A549 (cell line): ENCODE results near the gene GNL2. TPM values are rescaled to one million over a fixed set of nuclear protein-coding genes. Genes with fewer than 3 reads are reported as not detected.

Experiments
- ATAC-seq, 2 experiments: fragments of 200-7000 bp in 1 of 2; fragments of >200 bp in 1 of 2; cut with Nextera tagmentation in 1 of 2; cut with Tn5 transposase in 1 of 2; 3 replicates each; pipeline versions ENCODE4 v1.8.0 to v1.9.1; 2018 to 2020; ENCODE audit warnings: mild to moderate bottlenecking in 1 of 2, moderate library complexity in 1 of 2
- CTCF ChIA-PET: fragments of 300-600 bp; sonication (Branson Sonifier 250); formaldehyde crosslinking; extraction: SDS; loops from one replicate; lab custom pipeline; 2021; ENCODE audit warnings: antibody characterized with exemption, inconsistent platforms; lab: Yijun Ruan, JAX
- POLR2A ChIA-PET: fragments of 350-600 bp; formaldehyde crosslinking; extraction: SDS; loops from one replicate; lab custom pipeline; 2021; ENCODE audit warnings: antibody characterized with exemption, inconsistent platforms; lab: Yijun Ruan, JAX
- DNase-seq, 2 experiments: peaks; one replicate each; pipeline versions ENCODE4 v3.0.0 to v3.0.0-alpha.2; 2011 to 2016; ENCODE audit warnings: low read depth in 1 of 2, low spot score in 1 of 2
- FAIRE-seq: peaks from 2 replicates; lab custom pipeline; 2011; peaks lifted over from hg19 to GRCh38; lab: Jason Lieb, UNC
- H3K27ac ChIP-seq, 2 experiments: fragments of >200 bp; sonication (Bioruptor Twin); formaldehyde crosslinking; 3 replicates each; pipeline ENCODE4 v1.5.1; 2016 to 2017
- H3K4me1 ChIP-seq: fragments of >200 bp; sonication (Bioruptor Twin); formaldehyde crosslinking; 3 replicates; pipeline ENCODE4 v1.6.1; 2016
- H3K4me2 ChIP-seq: fragments of >200 bp; sonication (Bioruptor Twin); formaldehyde crosslinking; 3 replicates; pipeline ENCODE4 v1.6.1; 2016
- H3K4me3 ChIP-seq: fragments of >200 bp; sonication (Bioruptor Twin); formaldehyde crosslinking; 3 replicates; pipeline ENCODE4 v1.5.1; 2016
- H3K9me3 ChIP-seq: fragments of >200 bp; sonication (Bioruptor Twin); formaldehyde crosslinking; 3 replicates; pipeline ENCODE4 v1.6.1; 2016
- BCL3 ChIP-seq: fragments of >200 bp; sonication (Bioruptor Twin); formaldehyde crosslinking; IDR thresholded peaks from 3 replicates; pipeline ENCODE4 v1.6.1; 2016
- BHLHE40 ChIP-seq: IDR thresholded peaks from 2 replicates; pipeline ENCODE4 v1.6.1; 2012; ENCODE audit warnings: low read depth, low read length, inconsistent platforms
- CBX2 ChIP-seq: fragments of 200-600 bp; sonication (generic); IDR thresholded peaks from 2 replicates; pipeline ENCODE4 v1.6.1; 2016; ENCODE audit warnings: low read depth, mild to moderate bottlenecking, borderline replicate concordance
- CEBPB ChIP-seq, 2 experiments: fragments of >200 bp in 1 of 2; sonication (Bioruptor Twin) in 1 of 2; formaldehyde crosslinking in 1 of 2; IDR thresholded peaks; 2 replicates each; pipeline ENCODE4 v1.6.1; 2012 to 2016
- CHD4 ChIP-seq: fragments of 200-600 bp; sonication (generic); IDR thresholded peaks from 2 replicates; pipeline ENCODE4 v1.6.1; 2016; ENCODE audit warnings: antibody characterized with exemption, mild to moderate bottlenecking, borderline replicate concordance
- E2F6 ChIP-seq: IDR thresholded peaks from 2 replicates; pipeline ENCODE4 v1.6.1; 2012; ENCODE audit warnings: low read depth, borderline replicate concordance
- EHMT2 ChIP-seq: fragments of 200-600 bp; sonication (generic); IDR thresholded peaks from 2 replicates; pipeline ENCODE4 v1.6.1; 2016; ENCODE audit warnings: antibody characterized with exemption, low read depth, mild to moderate bottlenecking, moderate library complexity
- EP300 ChIP-seq, 2 experiments: fragments of >200 bp; sonication (Bioruptor Twin); formaldehyde crosslinking; IDR thresholded peaks; 2 replicates in 1 of 2; 3 replicates in 1 of 2; pipeline ENCODE4 v1.6.1; 2016 to 2017
- ESRRA ChIP-seq: fragments of 150-350 bp; IDR thresholded peaks from 2 replicates; pipeline ENCODE4 v1.6.1; 2014; ENCODE audit warnings: mild to moderate bottlenecking, low read length, borderline replicate concordance
- GATA3 ChIP-seq: IDR thresholded peaks from 2 replicates; pipeline ENCODE4 v1.6.1; 2012; ENCODE audit warnings: borderline replicate concordance
- HEYL ChIP-seq: fragments of 250-450 bp; sonication (Bioruptor Pico); IDR thresholded peaks from 2 replicates; pipeline ENCODE4 v1.8.0; 2021; ENCODE audit warnings: mild to moderate bottlenecking, moderate library complexity
- HMGXB4 ChIP-seq: fragments of 250-450 bp; sonication (Bioruptor Pico); IDR thresholded peaks from 2 replicates; pipeline ENCODE4 v1.5.0; 2021; ENCODE audit warnings: mild to moderate bottlenecking, moderate library complexity, borderline replicate concordance
- HOXB13 ChIP-seq: fragments of 250-450 bp; sonication (Bioruptor Pico); IDR thresholded peaks from 2 replicates; pipeline ENCODE4 v1.5.0; 2020; ENCODE audit warnings: low read depth, mild to moderate bottlenecking, moderate library complexity
- HOXB5 ChIP-seq: fragments of 250-450 bp; sonication (Bioruptor Pico); IDR thresholded peaks from 2 replicates; pipeline ENCODE4 v1.5.0; 2020; ENCODE audit warnings: mild to moderate bottlenecking, moderate library complexity
- JUN ChIP-seq, 2 experiments: fragments of >200 bp; sonication (Bioruptor Twin); formaldehyde crosslinking; IDR thresholded peaks; 2 replicates in 1 of 2; 3 replicates in 1 of 2; pipeline ENCODE4 v1.6.1; 2016 to 2017
- MYC ChIP-seq: IDR thresholded peaks from 2 replicates; pipeline ENCODE4 v1.6.1; 2012; ENCODE audit warnings: mild to moderate bottlenecking, inconsistent platforms, low read length, improper control_type of control experiment, borderline replicate concordance
- NFE2L2 ChIP-seq: fragments of 150-350 bp; conservative IDR thresholded peaks from 2 replicates; pipeline ENCODE4 v1.6.1; 2014; ENCODE audit warnings: low read length
- REST ChIP-seq: fragments of 200-600 bp; sonication (generic); IDR thresholded peaks from 2 replicates; pipeline ENCODE4 v1.6.1; 2016; ENCODE audit warnings: antibody characterized with exemption, mild to moderate bottlenecking, moderate library complexity
- RFX5 ChIP-seq: fragments of 450-650 bp; IDR thresholded peaks from 2 replicates; pipeline ENCODE4 v1.7.1; 2014; ENCODE audit warnings: antibody characterized with exemption, mild to moderate bottlenecking, moderate library complexity
- SREBF2 ChIP-seq: fragments of 450-650 bp; IDR thresholded peaks from 2 replicates; pipeline ENCODE4 v1.6.1; 2014; ENCODE audit warnings: mild to moderate bottlenecking, moderate library complexity
- TFCP2L1 ChIP-seq: fragments of 250-450 bp; sonication (Bioruptor Pico); IDR thresholded peaks from 2 replicates; pipeline ENCODE4 v1.5.0; 2021; ENCODE audit warnings: mild to moderate bottlenecking
- ZNF302 ChIP-seq: fragments of 250-450 bp; sonication (Bioruptor Pico); IDR thresholded peaks from 2 replicates; pipeline ENCODE4 v1.9.0; 2021; ENCODE audit warnings: inconsistent platforms, mild to moderate bottlenecking, moderate library complexity
- WGBS: methylation state at CpG from one replicate; pipeline ENCODE4 v1.1.6; 2017; ENCODE audit errors: missing lambda C conversion rate; 5-methylcytosine and 5-hydroxymethylcytosine counted together
- polyA plus RNA-seq, 4 experiments: library from polyadenylated mRNA; depleted of rRNA in 3 of 4; stranded (reverse); fragments of >200 nt; fragmentation: RNase III in 1 of 4; extraction: RNeasy Plus Mini Kit Qiagen cat#74134 plus additional on column Dnase treatment in 1 of 4; gene quantifications; 2 replicates in 3 of 4; 3 replicates in 1 of 4; pipeline ENCODE4 v1.2.3, GENCODE V29; 2011 to 2017

The GNL2 gene
- polyA plus RNA-seq, 2 of the 4 experiments (the other 2 are of a cell fraction), result 50.1 to 69.2 TPM

- ChIA-PET POLR2A (no interaction called here), CTCF (no interaction called here)
- FAIRE-seq (no peak), DNase-seq (no peak), ATAC-seq (no peak)
- Histone ChIP-seq H3K9me3 (0 out of 3 replicates have a peak, but pooled peaks cover under 1% of the 10 kb centered on the region), H3K27ac (no peak overlapping the region), H3K4me3 (no peak overlapping the region), H3K4me1 (peaks cover 16% of the 10 kb centered on the region; the same call in 2 of the 3 replicates), H3K4me2 (no peak overlapping the region)
- 89% methylated on average over 6 of the region's 6 CpGs for WGBS
- no peak for TF ChIP-seq BCL3
- no peak for TF ChIP-seq MYC
- no peak for TF ChIP-seq JUN (IDR thresholded peaks at IDR 0.05)
- TF ChIP-seq REST, result no peak
- TF ChIP-seq NFE2L2, result no peak
- no peak for TF ChIP-seq RFX5
- no peak for TF ChIP-seq ZNF302
- TF ChIP-seq TFCP2L1 (CRISPR knock-in tag), result no peak
- no peak for TF ChIP-seq EHMT2
Observed at GRCh38 chr1:37549341-37549740, 46.4 kb downstream of the GNL2 start.

- ChIA-PET POLR2A (no interaction called here), CTCF (interaction anchor here (0.7 to 0.8 kb wide), 2 partner anchors 36 to 57 kb away, joined by 3 read pairs; no protein-coding TSS in a partner anchor)
- WGBS, result 93% methylated on average over 5 of the region's 5 CpGs
- Histone ChIP-seq H3K9me3 (no peaks in the 10 kb centered on the region), H3K4me3 (no peak overlapping the region), H3K4me1 (peaks cover 3% of the 10 kb centered on the region; the same call in 1 of the 3 replicates), H3K4me2 (no peak overlapping the region), H3K27ac (no peak overlapping the region)
- DNase-seq (no peak), ATAC-seq (no peak), FAIRE-seq (no peak)
- TF ChIP-seq CEBPB (IDR thresholded peaks at IDR 0.05), result peak in 1 of 2 experiments; percentile 51; a peak in 1 of 4 replicates
- TF ChIP-seq REST, result no peak
Observed at GRCh38 chr1:37545019-37545418, 50.7 kb downstream of the GNL2 start.

GRCh38 chr1:37544530-37544929, 51.2 kb downstream of the GNL2 start:
- no peaks in the 10 kb centered on the region for H3K9me3 ChIP-seq
- FAIRE-seq, result no peak
- no peak for ATAC-seq
- TF ChIP-seq EP300 (IDR thresholded peaks at IDR 0.05) (no peak), SREBF2 (no peak), CBX2 (no peak), HMGXB4 (CRISPR knock-in tag) (no peak), ESRRA (no peak), BHLHE40 (no peak), CHD4 (no peak), E2F6 (no peak), HEYL (CRISPR knock-in tag) (no peak), HOXB13 (CRISPR knock-in tag) (no peak), HOXB5 (no peak), JUN (IDR thresholded peaks at IDR 0.05) (no peak), GATA3 (no peak)
- TF ChIP-seq, all 56 proteins: peak for 0
- WGBS, result 97% methylated on average over 20 of the region's 21 CpGs
- no peak overlapping the region for H3K27ac ChIP-seq
- no peak overlapping the region for H3K4me2 ChIP-seq
- ChIA-PET POLR2A (no interaction called here), CTCF (interaction anchor here (0.8 kb wide), 1 partner anchor 57 kb away, joined by 3 read pairs; no protein-coding TSS in a partner anchor)
- no peak for DNase-seq
- H3K4me1 ChIP-seq, result no peaks in the 10 kb centered on the region
- no peak overlapping the region for H3K4me3 ChIP-seq
